Vagina (tissue), 2 donors: ENCODE results near the gene PLCB1.

Source experiments
- POLR2A ChIP-seq, 2 donors: fragments of 450-650 bp; IDR thresholded peaks; one replicate each; pipeline ENCODE4 v1.6.1; 2017; ENCODE audit warnings: antibody characterized with exemption in 2 of 2, mild to moderate bottlenecking in 2 of 2, moderate library complexity in 2 of 2
- TF ChIP-seq, protein P1 (sequence below), 3 experiments: fragments of 450-650 bp in 2 of 3; fragments of 200-600 bp in 1 of 3; sonication (generic) in 1 of 3; IDR thresholded peaks; one replicate each; pipeline ENCODE4 v1.5.1; 2017 to 2019; ENCODE audit warnings: antibody characterized with exemption in 3 of 3, mild to moderate bottlenecking in 2 of 3, moderate library complexity in 2 of 3

DNA sequence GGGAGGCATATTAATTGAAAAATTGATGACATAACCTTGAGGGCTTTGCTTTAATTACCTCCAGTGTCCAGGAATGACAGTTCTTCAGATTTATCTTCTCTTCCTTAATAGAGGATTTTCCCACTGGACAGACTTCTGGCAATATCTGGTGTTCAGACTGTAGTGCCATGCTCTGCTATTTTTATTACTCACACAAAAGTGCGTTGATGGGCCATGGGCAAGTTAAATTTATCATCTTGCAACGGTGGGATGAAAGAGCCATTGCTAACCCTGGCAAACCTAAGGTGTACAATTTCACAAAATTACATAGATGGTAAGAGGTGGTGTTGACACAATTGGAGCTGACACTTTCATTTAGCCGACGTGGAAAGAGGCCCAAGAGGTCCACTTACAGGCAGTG is 683.1 kb downstream of the PLCB1 start:
- TF ChIP-seq, protein P1, sequence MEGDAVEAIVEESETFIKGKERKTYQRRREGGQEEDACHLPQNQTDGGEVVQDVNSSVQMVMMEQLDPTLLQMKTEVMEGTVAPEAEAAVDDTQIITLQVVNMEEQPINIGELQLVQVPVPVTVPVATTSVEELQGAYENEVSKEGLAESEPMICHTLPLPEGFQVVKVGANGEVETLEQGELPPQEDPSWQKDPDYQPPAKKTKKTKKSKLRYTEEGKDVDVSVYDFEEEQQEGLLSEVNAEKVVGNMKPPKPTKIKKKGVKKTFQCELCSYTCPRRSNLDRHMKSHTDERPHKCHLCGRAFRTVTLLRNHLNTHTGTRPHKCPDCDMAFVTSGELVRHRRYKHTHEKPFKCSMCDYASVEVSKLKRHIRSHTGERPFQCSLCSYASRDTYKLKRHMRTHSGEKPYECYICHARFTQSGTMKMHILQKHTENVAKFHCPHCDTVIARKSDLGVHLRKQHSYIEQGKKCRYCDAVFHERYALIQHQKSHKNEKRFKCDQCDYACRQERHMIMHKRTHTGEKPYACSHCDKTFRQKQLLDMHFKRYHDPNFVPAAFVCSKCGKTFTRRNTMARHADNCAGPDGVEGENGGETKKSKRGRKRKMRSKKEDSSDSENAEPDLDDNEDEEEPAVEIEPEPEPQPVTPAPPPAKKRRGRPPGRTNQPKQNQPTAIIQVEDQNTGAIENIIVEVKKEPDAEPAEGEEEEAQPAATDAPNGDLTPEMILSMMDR (IDR thresholded peaks at IDR 0.05) = no peak
- no peak for TF ChIP-seq POLR2A (IDR thresholded peaks at IDR 0.05)
